Left cardiac atrium (tissue), 4 donors: ENCODE measurements around the gene GGT1. TPM values are rescaled to one million over a fixed set of nuclear protein-coding genes. Genes with fewer than 3 reads are reported as not detected.
A peak's percentile ranks its signal among the peaks of the same experiment; 100 is the strongest.
"Not testable (repeated sequence)": the region's sequence is repeated elsewhere in the genome, so short reads cannot be mapped to it uniquely, and the experiment has no call there.

Experiments
- ATAC-seq, 2 donors: fragments of 200-7000 bp; cut with Tn5 transposase; one replicate each; pipeline ENCODE4 v1.9.1; 2020; ENCODE audit warnings: mild to moderate bottlenecking in 2 of 2, moderate library complexity in 2 of 2
- DNase-seq: peaks from one replicate; pipeline ENCODE4 v3.0.0-alpha.2; 2020
- intact Hi-C, 2 donors: fragments of 100-400 bp; cut with DNase I; formaldehyde crosslinking; loops; one replicate each; pipeline versions ENCODE4 v1.14.1 to v1.15.1; 2022 to 2023
- total RNA-seq, 2 donors: library from RNA; stranded (reverse); fragmentation: NEBNext Ultra II Directional; extraction: Animal tissue kit (Norgen Biotek cat#: 25700); gene quantifications; one replicate each; pipeline ENCODE4 v1.2.1, GENCODE V29; 2021
- donor health status: DM: no; HTN: yes; CAD: no.
- donor health status: DM: no; HTN: yes; CAD: no; lungs with severe emphysema.
- donor health status: DM: yes; HTN: yes; CAD: no.
- donor health status: Dilated cardiomyopathy.

Gene GGT1
- total RNA-seq, 2 donors from 2014 or later: 3.8 to 3.9 TPM

DNA sequence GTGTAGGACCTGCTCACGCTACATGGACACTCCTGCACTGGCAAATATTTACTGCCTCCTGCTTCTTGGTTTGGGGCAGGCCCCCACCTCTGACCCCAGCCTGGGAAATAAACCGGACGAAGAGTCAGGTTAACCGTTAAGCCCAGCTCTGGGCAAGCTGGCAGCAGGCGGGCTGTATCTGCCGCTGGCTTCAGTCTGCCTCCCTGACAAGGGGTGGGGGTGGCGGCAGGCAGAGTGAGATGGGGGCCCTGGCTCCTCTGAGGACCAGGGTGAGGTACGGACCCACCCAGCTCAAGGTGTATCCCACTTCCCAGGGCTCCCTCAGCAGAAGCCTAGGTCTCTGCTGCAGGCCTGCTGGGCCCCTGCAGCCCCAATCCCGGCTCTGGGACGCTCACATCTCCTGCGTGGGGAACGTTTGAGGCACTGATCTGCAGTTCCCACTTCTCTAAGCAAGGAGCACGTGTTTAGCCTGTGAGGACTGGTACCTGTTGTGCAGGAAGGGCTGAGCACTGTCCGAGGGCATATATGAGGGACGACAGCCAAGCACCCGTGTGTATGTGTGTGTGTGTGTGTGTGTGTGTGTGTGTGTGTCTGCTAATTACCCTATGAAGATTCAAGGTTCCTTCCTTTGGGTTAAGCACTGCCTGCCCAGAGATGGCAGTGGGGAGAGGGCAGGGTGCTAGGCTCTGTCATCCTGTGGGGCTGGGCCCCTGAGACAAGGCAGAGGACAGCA lies 9.0 kb upstream of the GGT1 start:
- DNase-seq (no peak), ATAC-seq (no peak)
- intact Hi-C loops: no loop called here

DNA sequence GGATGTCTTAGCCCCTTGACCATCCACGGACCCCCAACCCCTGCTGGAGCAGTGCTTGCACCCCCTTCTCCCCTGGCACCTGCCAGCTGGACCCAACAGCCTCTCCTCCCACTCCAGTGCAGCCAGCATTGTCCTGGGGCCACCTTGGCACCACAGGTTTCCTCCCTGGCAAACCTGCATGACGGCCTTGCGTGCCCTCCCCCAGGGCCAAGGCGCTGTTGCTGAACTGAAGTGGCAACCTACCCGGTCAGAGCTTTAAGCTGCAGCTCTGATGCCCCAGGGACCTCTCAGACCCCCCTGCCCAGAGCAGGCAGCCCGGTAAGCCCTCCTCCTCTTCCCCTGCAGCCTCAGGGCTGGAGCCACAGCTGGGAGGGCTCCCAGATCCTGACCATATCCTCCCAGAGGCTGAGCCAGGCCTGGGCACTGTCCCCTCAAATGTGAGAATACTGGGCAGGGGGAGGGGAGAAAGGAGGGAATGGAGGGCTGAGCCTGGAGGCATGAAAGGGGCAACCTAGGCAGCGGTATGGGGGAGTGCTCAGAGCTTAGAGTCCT lies 8.3 kb upstream of the GGT1 start:
- DNase-seq: no peak
- no peak for ATAC-seq
- intact Hi-C loops: no loop called here

DNA sequence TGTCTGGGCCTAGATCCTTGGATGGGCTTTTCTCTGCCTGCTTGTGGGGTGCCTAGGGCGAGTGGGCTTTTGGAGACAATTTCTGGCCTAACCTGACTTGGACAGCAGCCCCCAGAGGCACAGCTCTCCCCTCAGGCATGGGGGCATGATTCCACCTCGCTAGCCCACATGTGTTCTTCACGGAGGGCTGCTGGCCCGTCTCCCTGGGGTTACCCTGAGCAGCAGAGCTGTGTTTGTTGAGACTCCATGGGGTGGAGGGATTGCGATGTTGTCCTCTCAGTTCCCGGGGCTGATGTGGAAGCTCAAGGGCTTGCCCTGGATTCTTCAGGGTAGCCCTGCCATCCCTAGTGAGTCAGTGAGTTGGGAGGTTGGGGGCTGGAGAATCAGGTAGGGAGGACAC lies 7.8 kb upstream of the GGT1 start:
- ATAC-seq: no peak
- no peak for DNase-seq
- intact Hi-C loops: no loop called here

DNA sequence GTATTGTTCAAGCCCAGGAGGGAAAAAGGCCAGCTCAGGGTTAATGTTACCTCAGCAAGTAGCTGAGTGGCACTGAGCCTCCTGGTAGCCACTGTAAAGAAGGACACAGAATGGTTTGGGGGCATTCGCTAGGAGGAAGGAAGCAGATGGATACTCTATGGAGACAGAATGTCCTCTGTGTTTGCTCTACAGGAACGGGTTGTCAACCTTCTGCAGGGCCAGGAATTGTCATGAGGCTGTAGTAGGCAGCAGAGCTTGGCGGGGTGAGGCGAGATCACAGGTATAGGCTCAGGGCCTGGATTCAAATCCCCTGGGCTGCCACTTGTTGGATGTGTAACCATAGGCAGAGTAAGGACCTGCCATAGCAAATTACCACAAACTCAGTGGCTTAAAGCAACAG lies 7.1 kb upstream of the GGT1 start:
- ATAC-seq (no peak), DNase-seq (no peak)
- intact Hi-C loops: no loop called here

DNA sequence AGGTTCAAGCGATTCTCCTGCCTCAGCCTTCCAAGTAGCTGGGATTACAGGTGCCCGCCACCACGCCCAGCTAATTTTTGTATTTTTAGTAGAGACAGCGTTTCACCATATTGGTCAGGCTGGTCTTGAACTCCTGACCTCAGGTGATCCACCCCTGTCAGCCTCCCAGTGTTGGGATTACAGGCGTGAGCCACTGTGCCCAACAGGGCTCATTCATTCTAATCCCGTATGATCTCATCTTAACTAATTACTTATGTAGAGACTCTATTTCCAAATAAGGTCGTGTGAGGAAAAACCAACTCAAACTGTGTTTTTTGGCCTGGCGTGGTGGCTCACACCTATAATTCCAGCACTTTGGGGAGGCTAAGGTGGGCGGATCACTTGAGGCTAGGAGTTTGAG lies 5.9 kb upstream of the GGT1 start:
- ATAC-seq, DNase-seq, intact Hi-C loops: not testable (repeated sequence)

DNA sequence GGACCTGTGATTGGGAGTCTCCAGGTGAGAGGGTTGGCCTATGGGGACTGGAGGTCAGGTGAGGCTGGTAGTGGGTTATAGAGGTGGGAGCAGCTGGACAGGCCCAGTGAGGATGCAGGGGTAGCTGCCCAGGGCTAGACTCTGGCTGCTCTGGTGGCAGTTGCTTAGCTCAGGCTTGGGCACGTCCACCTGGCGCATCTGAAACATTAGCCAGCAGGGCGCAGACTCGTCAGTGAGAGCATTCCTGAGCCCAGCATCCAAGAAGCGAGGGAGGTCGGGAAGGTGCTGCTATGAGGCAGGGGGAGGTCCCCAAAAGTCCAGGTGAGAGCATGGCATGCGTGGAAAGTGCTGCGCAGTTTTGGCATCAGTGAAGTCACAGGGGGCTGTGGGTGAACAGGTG lies 3.5 kb upstream of the GGT1 start:
- DNase-seq (no peak), ATAC-seq (no peak)
- intact Hi-C loops: no loop called here

DNA sequence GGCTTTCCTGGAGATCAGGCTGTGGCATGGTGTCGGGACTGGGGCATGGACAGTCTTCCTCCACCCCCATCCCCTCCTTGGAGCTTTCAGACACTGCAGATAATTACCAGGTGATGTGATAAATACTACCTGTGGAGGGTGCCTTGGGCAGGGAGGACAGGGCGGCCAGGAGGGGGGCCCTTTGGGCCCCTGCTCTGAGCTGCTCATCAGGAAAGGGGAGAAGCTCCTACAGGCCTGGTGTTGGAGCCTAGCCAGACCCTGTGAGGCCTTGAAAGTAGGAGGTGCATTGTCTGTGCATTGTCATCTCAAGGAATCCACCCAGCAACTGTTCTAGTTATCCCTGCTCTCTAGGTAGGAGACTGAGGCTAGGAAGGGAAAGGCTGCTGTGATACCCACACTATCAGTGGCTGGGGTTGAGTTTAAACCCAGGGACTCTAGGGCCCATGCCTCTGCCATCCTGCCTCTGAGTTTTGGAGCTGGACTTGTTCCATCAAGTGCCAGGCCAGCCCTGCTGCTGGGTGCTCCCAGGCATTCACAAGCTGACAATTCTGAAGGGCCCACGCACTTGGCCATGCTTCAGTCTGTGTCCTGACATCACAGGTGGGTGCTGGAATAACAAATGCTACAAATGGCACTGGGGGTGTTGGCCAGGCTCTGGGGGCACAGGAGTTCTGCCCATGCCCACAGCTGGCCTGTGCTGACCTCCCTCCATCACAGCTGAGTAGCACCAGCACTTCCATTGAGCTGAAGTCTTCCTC lies 2.9 kb upstream of the GGT1 start:
- intact Hi-C loops: not testable (repeated sequence)

DNA sequence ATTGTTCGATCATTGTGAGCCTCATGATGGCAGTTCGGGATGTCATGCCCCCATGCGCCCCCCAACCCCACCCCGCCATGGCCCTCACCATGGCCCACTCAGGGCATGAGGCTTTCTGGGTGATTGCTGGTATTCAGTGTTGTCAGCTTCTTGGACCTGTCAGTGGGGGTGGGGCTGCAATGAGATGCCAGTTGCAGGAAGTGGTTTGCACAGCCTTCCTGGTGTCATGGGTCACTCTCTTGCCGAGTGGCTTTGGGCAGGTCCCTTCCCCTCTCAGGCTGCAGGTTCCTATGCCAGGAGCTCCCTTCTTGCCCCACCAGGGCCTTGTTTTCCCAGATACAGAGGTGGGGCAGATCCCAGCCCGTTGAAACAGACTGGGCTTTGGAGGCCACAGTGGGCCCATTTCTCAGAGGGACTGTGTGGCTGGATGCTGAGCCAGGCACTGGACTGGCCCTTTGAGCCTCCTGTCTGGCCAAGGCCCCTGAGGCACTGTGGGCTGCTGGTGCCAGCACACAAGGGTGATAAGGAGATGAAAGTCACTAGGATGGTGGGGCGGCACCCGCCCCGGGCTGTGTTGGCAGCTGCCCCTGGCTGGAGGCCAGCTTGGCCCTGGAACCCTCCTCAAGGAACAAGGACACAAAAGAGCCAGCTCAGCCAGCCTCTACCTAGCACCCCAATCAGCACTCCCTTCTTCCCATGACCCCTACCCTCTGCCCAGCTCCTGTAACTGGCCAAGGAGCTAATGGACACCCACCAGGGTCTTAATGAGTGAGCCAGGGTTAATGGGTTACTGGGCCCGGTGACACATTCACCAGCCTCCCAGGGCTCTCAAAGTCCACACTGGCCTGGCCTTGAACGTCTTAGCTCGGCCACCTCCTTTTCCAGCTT lies 1.5 kb upstream of the GGT1 start:
- DNase-seq (peak; percentile 65), ATAC-seq (peak; percentile 76 to 87)
- intact Hi-C loops: no loop called here

More for the DNA sequence above, 2.9 kb upstream of the GGT1 start:
- ATAC-seq, DNase-seq: not testable (repeated sequence)

DNA sequence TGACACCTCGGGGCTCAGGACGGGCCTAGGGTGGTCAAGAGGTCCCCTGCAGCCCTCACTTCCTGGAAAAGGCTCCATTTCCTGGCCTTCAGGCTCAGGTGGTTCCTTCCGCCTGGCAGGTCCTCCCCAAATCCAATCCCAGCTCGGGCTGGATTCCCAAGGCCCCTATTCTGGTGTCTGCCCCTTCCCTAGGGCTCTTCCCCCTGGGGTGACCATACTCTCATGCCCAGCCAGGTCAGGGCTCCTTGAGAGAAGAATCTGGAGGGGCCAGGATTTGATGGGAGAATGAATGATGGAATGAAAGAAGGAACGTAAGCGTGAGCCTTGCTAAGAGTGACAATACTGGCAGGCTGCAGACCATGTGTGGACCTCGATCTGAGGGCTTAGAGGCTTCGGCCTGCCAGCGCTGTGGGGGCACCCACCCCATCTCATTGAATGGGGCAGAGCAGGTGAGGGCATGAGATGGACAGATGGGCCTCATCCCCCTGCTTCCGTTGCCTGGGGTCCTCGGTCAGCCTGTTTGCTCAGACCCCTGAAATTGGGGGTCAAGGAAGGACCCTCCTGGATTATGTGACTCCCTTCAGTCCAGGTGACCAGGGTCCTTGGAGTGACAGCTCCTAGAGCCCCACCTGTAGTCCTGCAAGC lies 766 bp upstream of the GGT1 start:
- ATAC-seq, DNase-seq, intact Hi-C loops: not testable (repeated sequence)

DNA sequence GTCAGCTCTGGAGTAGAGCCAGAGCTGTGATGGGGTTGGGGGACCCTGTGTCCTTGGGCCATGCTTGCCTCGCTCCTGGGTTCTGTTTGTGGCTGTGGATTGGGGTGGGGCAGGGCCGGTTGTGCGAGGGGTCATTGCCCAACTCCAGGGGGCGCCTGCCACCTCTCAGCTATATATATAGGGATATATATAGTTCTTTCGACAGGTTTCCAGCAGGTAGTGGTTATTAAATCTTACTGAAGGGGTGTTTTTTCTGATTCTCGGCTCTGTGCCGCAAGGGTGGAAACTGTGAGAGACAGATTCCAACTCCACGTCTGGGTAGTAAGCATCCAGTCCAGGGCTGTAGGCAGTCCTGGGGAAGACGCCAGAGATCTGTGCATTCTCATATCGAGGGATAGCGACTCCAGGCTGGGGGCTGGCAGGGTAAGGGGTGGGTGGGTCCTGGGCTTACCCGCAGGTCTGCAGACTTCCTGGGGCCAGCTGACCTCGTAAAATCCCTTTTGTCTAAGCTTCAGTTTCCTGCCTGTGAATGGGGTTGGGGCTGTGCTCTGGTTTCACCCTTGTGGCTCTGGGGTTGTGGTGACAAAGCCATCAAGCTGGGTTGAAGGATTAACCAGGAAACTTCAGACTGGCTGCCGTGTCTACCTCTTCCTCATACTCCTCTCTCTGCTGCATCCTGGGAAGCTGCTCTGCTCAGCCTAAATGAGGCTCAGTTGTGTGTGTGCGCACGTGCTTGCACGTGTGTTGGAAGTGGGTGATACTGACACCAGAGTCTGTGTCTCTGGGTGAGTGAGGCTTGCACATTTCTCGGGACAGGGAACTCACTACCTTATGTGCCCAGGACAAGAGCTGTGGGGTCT lies 1.0 kb downstream of the GGT1 start:
- intact Hi-C loops, DNase-seq, ATAC-seq: not testable (repeated sequence)

DNA sequence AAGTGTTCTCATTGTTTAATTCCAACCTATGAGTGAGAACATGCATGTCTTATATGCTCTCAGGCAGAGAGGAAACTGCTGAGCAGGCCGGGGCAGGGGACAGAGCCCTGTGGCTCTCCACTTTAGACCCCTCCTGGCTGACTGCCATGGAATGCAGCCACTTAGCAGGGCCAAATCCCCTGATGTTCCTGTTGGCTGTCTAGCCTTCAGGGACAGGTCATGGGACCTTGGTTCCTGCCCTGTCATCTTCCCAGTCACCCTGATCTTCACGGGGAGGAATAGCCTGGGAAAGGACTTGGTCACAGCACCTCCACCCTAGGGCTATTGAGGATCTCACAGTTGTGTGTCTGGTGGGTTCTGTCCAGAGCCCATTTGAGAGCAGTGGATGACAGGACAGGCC lies 3.3 kb downstream of the GGT1 start:
- intact Hi-C loops, ATAC-seq: not testable (repeated sequence)

DNA sequence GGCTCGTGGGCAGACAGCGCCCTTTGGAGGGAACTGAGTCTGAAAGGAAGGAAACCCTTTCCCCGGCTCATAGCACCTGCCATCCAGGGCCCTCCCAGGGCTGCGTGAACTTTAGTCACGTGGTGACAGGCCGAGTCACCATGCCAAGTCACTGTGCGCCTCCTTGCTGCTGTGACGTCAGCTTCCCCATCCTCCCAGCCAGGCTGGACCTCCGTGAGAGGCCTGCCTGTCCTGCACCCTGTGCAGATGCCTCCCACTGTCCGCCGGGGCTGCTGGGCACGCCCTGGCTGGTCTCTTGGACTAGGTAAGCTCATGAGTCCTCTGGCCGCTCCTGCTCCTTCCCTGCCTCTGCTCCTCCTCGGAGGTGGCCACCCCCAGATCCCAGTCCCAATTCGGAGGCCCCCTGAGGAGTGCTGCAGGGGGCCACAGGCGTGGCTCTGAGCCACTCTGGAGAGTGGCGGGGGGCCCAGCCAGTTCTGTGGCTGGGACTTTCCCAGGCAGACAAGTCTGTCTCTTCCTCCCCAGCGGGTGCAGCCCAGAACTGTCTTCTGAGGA lies 4.5 kb downstream of the GGT1 start:
- intact Hi-C loops: not testable (repeated sequence)
- DNase-seq (peak; percentile 45), ATAC-seq (peak; percentile 32 to 51)

More for the DNA sequence above, 3.3 kb downstream of the GGT1 start:
- not testable (repeated sequence) for DNase-seq

DNA sequence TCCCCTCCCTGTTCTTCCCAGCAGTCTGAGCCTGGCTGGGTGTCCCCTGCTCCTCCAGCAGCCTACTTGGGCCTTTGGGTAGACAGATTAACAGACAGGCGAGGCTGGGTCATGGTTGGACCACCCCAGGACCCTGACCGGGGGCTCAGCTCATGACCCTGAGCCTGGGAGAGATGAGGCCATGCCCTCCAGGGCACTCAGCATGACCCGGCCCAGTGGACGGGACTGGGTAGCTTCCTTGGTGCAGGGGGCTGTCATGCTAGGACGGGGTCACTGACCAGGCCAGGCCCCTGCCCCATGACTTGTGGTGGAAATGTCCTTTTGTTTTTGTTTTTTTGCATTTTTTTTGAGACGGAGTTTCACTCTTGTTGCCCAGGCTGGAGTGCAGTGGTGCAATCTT lies 5.3 kb downstream of the GGT1 start:
- DNase-seq, intact Hi-C loops: not testable (repeated sequence)
- peak in 1 of 2 donors; percentile 30 for ATAC-seq

DNA sequence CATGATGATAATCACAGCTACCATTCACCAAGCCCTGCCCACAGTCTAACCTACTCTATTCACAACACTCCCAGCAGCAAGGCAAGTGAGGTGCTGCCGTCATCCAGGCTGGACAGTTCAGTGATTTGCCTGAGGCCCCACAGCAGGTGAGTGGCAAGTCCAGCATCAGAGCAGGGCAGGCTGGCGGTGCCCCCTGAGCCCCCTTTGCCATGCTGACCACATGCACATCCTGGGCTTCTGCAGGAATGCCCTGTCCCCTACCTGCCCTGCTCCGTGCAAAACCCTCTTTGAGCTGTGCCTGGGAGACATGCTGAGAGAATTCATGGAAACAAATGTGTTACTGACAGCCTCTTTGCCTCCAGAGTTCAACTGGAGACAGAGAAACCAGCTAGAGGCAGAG lies 6.9 kb downstream of the GGT1 start:
- DNase-seq, ATAC-seq, intact Hi-C loops: not testable (repeated sequence)

DNA sequence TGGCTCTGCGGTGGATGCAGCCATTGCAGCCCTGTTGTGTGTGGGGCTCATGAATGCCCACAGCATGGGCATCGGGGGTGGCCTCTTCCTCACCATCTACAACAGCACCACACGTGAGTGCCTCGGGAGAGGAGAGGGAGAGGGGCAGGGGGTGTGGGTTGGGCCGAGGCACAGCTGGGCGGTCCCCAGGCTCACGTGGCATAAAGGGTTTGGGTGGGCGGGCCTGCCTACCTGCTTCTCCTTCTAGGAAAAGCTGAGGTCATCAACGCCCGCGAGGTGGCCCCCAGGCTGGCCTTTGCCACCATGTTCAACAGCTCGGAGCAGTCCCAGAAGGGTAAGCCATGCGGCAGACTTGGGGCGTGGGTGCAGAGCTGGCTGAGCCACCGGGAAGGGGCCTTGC lies 11.8 kb downstream of the GGT1 start:
- DNase-seq, intact Hi-C loops, ATAC-seq: not testable (repeated sequence)

DNA sequence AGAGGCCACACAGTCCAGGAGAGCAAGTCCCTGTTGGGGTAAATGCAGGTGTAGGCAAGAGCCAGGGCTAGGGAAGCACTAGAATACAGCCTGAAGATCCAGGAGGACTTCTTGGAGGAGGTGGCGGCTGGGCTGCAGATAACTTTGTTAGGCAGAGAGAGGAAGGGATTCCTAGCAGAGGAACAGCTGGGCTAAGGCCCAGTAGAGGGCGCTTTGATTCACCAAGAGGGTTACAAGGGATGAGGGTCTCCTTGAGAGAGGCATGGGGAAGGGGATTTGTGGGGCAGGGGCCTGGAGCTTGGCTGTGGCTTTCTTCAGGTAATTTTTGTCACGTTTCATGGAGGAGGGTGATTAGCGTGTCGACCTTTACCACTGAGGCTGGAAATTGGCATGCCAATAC lies 18.3 kb downstream of the GGT1 start:
- not testable (repeated sequence) for ATAC-seq

DNA sequence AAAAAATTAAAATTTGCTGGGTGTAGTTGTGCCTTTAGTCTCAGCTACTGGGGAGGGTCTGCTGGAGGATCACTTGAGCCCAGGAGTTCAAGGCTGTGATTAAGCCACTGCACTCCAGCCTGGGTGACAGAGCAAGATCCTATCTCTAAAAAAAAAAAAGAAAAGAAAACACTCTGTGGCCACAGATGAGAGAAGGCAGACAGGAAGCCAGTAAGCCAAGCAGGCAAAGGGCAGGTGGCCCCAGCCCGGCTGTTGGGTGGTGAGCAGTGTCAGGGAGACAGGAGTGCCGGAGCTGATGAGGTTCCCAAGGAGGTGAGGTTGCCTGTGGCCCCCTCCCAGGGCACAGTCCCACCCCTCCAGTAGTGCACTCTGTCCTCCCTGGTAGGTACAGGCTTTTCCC lies 19.6 kb downstream of the GGT1 start:
- intact Hi-C loops, ATAC-seq, DNase-seq: not testable (repeated sequence)

More for the DNA sequence above, 18.3 kb downstream of the GGT1 start:
- intact Hi-C loops, DNase-seq: not testable (repeated sequence)
